ENCODE data around the gene CSNK1G1.

GRCh38 chr15:64356710-64357040 is 702 bp upstream of the CSNK1G1 start:
- no peak for TF ChIP-seq CTCF (conservative IDR thresholded peaks at IDR 0.05; ENCODE audit: low read depth, low read length)
- TF ChIP-seq MXI1 (IDR thresholded peaks at IDR 0.05; ENCODE audit: borderline replicate concordance, low read depth, low read length) = no peak
- TF ChIP-seq USF2 (IDR thresholded peaks at IDR 0.05; ENCODE audit: low read depth, low read length) = no peak
- TF ChIP-seq POLR2A (IDR thresholded peaks at IDR 0.05; ENCODE audit: low read depth, low read length) = no peak
- TF ChIP-seq CEBPB (IDR thresholded peaks at IDR 0.05; ENCODE audit: low read depth, low read length) = no peak
- no peak for TF ChIP-seq MAZ (IDR thresholded peaks at IDR 0.05; ENCODE audit: borderline replicate concordance, low read depth, low read length)
- no peak for TF ChIP-seq SMC3 (IDR thresholded peaks at IDR 0.05; ENCODE audit: low read depth, low read length)
- no peak for TF ChIP-seq MAFK (IDR thresholded peaks at IDR 0.05; ENCODE audit: low read depth, low read length)
- TF ChIP-seq BHLHE40 (IDR thresholded peaks at IDR 0.05; ENCODE audit: low read depth, low read length) = no peak
- TF ChIP-seq RAD21 (IDR thresholded peaks at IDR 0.05; ENCODE audit: low read length) = no peak
- TF ChIP-seq FOS (IDR thresholded peaks at IDR 0.05; ENCODE audit: low read depth, low read length) = no peak
- TF ChIP-seq ELK1 (IDR thresholded peaks at IDR 0.05; ENCODE audit: borderline replicate concordance, low read depth, low read length) = no peak
- no peak for TF ChIP-seq CHD1 (IDR thresholded peaks at IDR 0.05; ENCODE audit: low read depth, low read length)
